GM12873 (cell line): Measurements from ENCODE around the gene UGT1A1.

Source experiments
- CTCF ChIP-seq: IDR thresholded peaks from 2 replicates; pipeline ENCODE4 v1.5.1; 2012; ENCODE audit warnings: low read depth, mild to moderate bottlenecking, moderate library complexity, low read length, control low read depth; ENCODE audit not compliant: insufficient read depth; ENCODE audit errors: missing control alignments

The UGT1A1 gene

DNA sequence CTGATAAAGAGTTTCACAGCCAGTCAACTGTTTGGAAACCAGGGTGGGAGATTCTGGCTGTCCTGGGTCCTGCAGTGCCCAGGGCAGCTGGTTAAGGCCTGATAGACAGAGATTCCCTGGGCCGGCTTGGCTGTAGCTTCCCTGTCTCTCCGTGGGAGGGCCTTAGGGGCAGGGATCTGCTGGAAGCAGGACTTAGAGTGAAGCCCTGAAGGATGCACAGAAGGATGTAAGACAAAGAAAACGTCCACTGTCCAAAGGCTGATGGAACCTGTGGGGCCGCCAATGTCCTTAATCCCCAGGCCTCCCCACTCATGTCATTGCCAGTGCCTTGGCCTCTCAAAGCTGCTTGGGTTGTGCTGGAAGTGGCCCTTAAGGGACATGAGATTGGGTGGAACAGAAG is 51.0 kb downstream of the UGT1A1 start:
- TF ChIP-seq CTCF, result no peak

- TF ChIP-seq CTCF, result no peak
These were observed 51.7 kb downstream of the UGT1A1 start for GRCh38 chr2:233811732-233812131.

DNA sequence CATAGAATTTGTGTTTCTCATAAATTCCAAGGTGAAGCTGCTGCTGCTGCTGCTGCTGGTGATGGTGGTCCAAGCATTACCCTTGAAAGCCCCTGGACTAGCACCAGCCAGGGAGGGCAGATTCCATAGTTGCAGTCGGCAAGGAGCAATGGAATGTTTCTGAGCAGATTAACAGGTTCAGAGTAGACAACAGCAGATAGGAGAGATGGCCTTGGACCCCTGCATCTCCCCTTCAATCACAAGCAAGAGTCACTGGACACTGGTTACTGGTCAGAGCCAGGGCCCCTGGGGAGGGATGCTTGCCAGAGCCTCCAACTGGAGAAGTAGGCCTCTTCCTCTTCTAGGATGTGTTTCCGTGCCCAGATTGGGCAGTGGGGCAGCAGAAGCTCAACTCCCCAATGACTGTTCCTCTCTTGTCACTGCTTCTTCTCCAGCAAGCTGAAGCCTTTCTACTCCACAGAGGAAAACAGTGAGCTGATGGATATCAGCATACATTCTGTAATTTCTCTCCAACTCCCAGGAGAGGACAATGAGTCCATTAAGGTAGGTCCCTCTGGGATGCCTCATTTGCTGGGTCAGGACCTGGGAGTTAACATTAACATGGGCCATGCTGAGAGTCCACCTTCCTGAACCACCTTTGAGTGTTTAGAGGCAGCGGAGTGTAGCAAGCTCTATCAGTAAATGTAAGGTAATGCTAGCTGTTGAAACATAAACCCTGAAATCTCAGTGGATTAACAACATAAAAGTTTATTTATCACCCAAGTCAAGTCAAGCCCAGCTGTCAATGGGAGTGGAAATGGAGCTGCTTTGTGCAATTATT is 53.4 kb downstream of the UGT1A1 start:
- TF ChIP-seq CTCF, result no peak

- TF ChIP-seq CTCF, result no peak
These were observed 54.2 kb downstream of the UGT1A1 start for GRCh38 chr2:233814056-233814835.

- no peak for TF ChIP-seq CTCF
These were observed 55.8 kb downstream of the UGT1A1 start for GRCh38 chr2:233815861-233816260.

DNA sequence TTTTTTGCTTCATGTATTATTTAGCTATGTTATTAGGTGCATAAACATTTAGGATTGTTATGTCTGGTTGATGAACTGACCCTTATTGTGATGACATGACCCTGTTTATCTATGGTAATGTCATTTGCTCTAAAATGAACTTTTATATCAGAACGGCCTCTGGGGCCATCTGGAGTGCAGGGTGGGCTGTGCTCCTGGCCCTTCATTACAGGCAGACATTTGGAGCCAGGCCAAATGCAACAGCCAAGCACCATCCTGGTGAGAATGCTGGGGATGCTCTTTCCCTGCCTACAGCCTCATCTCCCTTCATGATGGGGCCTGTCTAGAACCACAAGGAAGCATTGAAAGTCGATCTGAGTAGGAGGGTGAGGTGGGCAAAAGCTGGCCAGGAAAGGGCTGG is 56.3 kb downstream of the UGT1A1 start:
- TF ChIP-seq CTCF, result no peak

DNA sequence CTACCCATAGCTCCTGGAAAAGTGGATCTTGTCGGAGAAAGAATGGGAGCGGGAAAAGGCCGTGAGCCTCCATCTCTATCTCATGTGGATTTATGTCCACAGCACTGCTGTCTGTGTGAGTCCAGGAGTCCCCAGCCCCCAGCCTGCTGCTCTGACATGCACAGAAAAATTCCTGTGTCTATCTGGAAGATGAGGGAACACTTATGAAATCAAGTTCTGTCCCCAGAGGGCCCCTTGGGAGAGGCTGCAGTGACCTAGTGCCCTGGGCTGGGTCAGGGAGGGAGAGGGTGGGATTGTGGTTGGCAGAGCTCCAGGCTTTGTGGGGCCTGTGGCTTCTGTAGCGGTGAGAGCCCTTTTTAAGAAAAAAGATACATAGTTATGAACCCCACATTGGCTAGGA is 56.7 kb downstream of the UGT1A1 start:
- no peak for TF ChIP-seq CTCF
